Stimulated activated effector memory CD8-positive, alpha-beta T cell treated with anti-CD3 and anti-CD28 coated beads, Interleukin-12 subunit alpha, Interleukin-12 subunit beta, amount 100 ng/mL, for 72 hours (primary cell): Measurements from ENCODE around the gene IRF4.
A peak's percentile ranks its signal among the peaks of the same experiment; 100 is the strongest.

Source experiments
- ATAC-seq: fragments of 150-1000 bp; cut with Tn5 transposase; 2 replicates; pipeline ENCODE4 v1.10.0; 2021
- DNase-seq, 2 donors: peaks; one replicate each; pipeline ENCODE4 v3.0.0; 2021 to 2022; ENCODE audit warnings: low spot score in 2 of 2
- H3K27ac Mint-ChIP-seq: one replicate; pipeline ENCODE4 v1.8.0; 2022; ENCODE audit warnings: mild to moderate bottlenecking, mixed read lengths
- H3K36me3 Mint-ChIP-seq: one replicate; pipeline ENCODE4 v1.8.0; 2022; ENCODE audit warnings: mild to moderate bottlenecking, mixed read lengths
- H3K4me1 Mint-ChIP-seq: one replicate; pipeline ENCODE4 v1.8.0; 2022; ENCODE audit warnings: mixed read lengths
- H3K4me3 Mint-ChIP-seq: one replicate; pipeline ENCODE4 v1.8.0; 2022; ENCODE audit warnings: mild to moderate bottlenecking, mixed read lengths
- H3K9me3 Mint-ChIP-seq: one replicate; pipeline ENCODE4 v1.8.0; 2022; ENCODE audit warnings: mixed read lengths

Gene IRF4

GRCh38 chr6:393391-394221, 2.1 kb downstream of the IRF4 start:
- peak overlapping the region; percentile 99 for H3K27ac Mint-ChIP-seq
- H3K36me3 Mint-ChIP-seq = peaks cover 86% of the 10 kb centered on the region
- DNase-seq = no peak
- peak overlapping the region; percentile 96 for H3K4me3 Mint-ChIP-seq
- no peak for ATAC-seq
- peaks cover 66% of the 10 kb centered on the region for H3K4me1 Mint-ChIP-seq
- H3K9me3 Mint-ChIP-seq = no peaks in the 10 kb centered on the region

- H3K36me3 Mint-ChIP-seq = peaks cover 95% of the 10 kb centered on the region
- no peak for DNase-seq
- H3K27ac Mint-ChIP-seq = peak overlapping the region; percentile 99
- H3K4me1 Mint-ChIP-seq = peaks cover 68% of the 10 kb centered on the region
- no peak for ATAC-seq
- H3K9me3 Mint-ChIP-seq = no peaks in the 10 kb centered on the region
- peak overlapping the region; percentile 96 for H3K4me3 Mint-ChIP-seq
Measured at GRCh38 chr6:394641-395289, 3.2 kb downstream of the IRF4 start.

GRCh38 chr6:395432-396125, 4.0 kb downstream of the IRF4 start:
- Mint-ChIP-seq H3K36me3 (peaks cover 100% of the 10 kb centered on the region), H3K4me3 (peak overlapping the region; percentile 96), H3K4me1 (peaks cover 66% of the 10 kb centered on the region), H3K9me3 (no peaks in the 10 kb centered on the region), H3K27ac (peak overlapping the region; percentile 99)
- DNase-seq (no peak), ATAC-seq (no peak)

GRCh38 chr6:396126-396520, 4.6 kb downstream of the IRF4 start:
- no peak for ATAC-seq
- H3K27ac Mint-ChIP-seq = peak overlapping the region; percentile 99
- DNase-seq = no peak
- peaks cover 67% of the 10 kb centered on the region for H3K4me1 Mint-ChIP-seq
- no peaks in the 10 kb centered on the region for H3K9me3 Mint-ChIP-seq
- H3K36me3 Mint-ChIP-seq = peaks cover 100% of the 10 kb centered on the region
- H3K4me3 Mint-ChIP-seq = peak overlapping the region; percentile 96

GRCh38 chr6:397056-397455, 5.5 kb downstream of the IRF4 start:
- Mint-ChIP-seq H3K4me3 (peak overlapping the region; percentile 96), H3K36me3 (peaks cover 100% of the 10 kb centered on the region), H3K9me3 (no peaks in the 10 kb centered on the region), H3K27ac (peak overlapping the region; percentile 86), H3K4me1 (peaks cover 73% of the 10 kb centered on the region)
- ATAC-seq (no peak), DNase-seq (no peak)

- Mint-ChIP-seq H3K9me3 (no peaks in the 10 kb centered on the region), H3K4me3 (peak overlapping the region; percentile 96), H3K4me1 (peaks cover 79% of the 10 kb centered on the region), H3K36me3 (peaks cover 100% of the 10 kb centered on the region), H3K27ac (peak overlapping the region; percentile 86)
- ATAC-seq (no peak), DNase-seq (no peak)
Measured at GRCh38 chr6:397604-398003, 6.1 kb downstream of the IRF4 start.

GRCh38 chr6:398065-398464, 6.5 kb downstream of the IRF4 start:
- peaks cover 100% of the 10 kb centered on the region for H3K36me3 Mint-ChIP-seq
- peak overlapping the region; percentile 96 for H3K4me3 Mint-ChIP-seq
- DNase-seq = no peak
- no peak for ATAC-seq
- peaks cover 84% of the 10 kb centered on the region for H3K4me1 Mint-ChIP-seq
- peak overlapping the region; percentile 86 for H3K27ac Mint-ChIP-seq
- no peaks in the 10 kb centered on the region for H3K9me3 Mint-ChIP-seq

- Mint-ChIP-seq H3K4me3 (peak overlapping the region; percentile 96), H3K27ac (peak overlapping the region; percentile 86), H3K4me1 (peaks cover 87% of the 10 kb centered on the region), H3K9me3 (no peaks in the 10 kb centered on the region), H3K36me3 (peaks cover 100% of the 10 kb centered on the region)
- DNase-seq (no peak), ATAC-seq (no peak)
Measured at GRCh38 chr6:398558-399078, 7.1 kb downstream of the IRF4 start.

GRCh38 chr6:399785-400534, 8.4 kb downstream of the IRF4 start:
- DNase-seq (peak in 1 of 2 donors; percentile 66), ATAC-seq (peak; percentile 77)
- Mint-ChIP-seq H3K27ac (peak overlapping the region; percentile 86), H3K9me3 (no peaks in the 10 kb centered on the region), H3K4me1 (peaks cover 91% of the 10 kb centered on the region), H3K36me3 (peaks cover 100% of the 10 kb centered on the region), H3K4me3 (peak overlapping the region; percentile 96)

- Mint-ChIP-seq H3K27ac (peak overlapping the region; percentile 90), H3K4me1 (peaks cover 88% of the 10 kb centered on the region), H3K9me3 (no peaks in the 10 kb centered on the region), H3K36me3 (peaks cover 100% of the 10 kb centered on the region), H3K4me3 (peak overlapping the region; percentile 96)
- ATAC-seq (no peak), DNase-seq (no peak)
Measured at GRCh38 chr6:400815-401214, 9.3 kb downstream of the IRF4 start.

GRCh38 chr6:401239-401993, 9.9 kb downstream of the IRF4 start:
- ATAC-seq (no peak), DNase-seq (no peak)
- peaks cover 100% of the 10 kb centered on the region for H3K36me3 Mint-ChIP-seq
- peak overlapping the region; percentile 96 for H3K4me3 Mint-ChIP-seq
- no peaks in the 10 kb centered on the region for H3K9me3 Mint-ChIP-seq
- H3K4me1 Mint-ChIP-seq = peaks cover 83% of the 10 kb centered on the region
- peak overlapping the region; percentile 90 for H3K27ac Mint-ChIP-seq

- no peak for ATAC-seq
- H3K36me3 Mint-ChIP-seq = peaks cover 100% of the 10 kb centered on the region
- no peaks in the 10 kb centered on the region for H3K9me3 Mint-ChIP-seq
- peak overlapping the region; percentile 90 for H3K27ac Mint-ChIP-seq
- DNase-seq = no peak
- H3K4me1 Mint-ChIP-seq = peaks cover 79% of the 10 kb centered on the region
- H3K4me3 Mint-ChIP-seq = peak overlapping the region; percentile 96
Measured at GRCh38 chr6:401994-402640, 10.6 kb downstream of the IRF4 start.

GRCh38 chr6:402901-403658, 11.5 kb downstream of the IRF4 start:
- Mint-ChIP-seq H3K4me3 (peak overlapping the region; percentile 96), H3K4me1 (peaks cover 74% of the 10 kb centered on the region), H3K36me3 (peaks cover 100% of the 10 kb centered on the region), H3K27ac (peak overlapping the region; percentile 90), H3K9me3 (no peaks in the 10 kb centered on the region)
- ATAC-seq = peak; percentile 87
- peak in 1 of 2 donors; percentile 70 for DNase-seq
